ENCODE measurements around the gene OPN1SW.
A peak's percentile ranks its signal among the peaks of the same experiment; 100 is the strongest.

OPN1SW gene

DNA sequence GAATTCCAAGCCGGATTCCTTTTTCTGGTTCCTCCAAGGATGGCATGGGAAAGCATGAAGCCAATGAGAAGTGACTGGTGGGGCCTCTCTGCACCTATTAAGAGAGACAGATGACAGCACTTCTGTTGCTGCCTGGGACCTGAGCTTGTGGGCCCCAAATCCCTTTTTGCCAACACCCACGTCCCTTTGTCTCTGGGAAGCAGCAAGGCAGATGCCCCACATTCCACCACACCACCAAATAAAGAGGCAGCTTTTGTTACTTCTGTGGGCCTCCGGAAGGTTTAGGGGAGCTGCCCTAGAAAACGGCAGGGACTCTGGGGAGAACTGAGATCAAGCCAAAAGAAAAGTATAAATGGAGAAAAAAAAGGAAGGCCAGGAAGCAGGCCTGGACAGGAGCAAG lies 19.5 kb upstream of the OPN1SW start:
- Histone ChIP-seq H3K36me3 (ENCODE audit: insufficient read depth, low read length) (peaks cover 10% of the 10 kb centered on the region; the same call in 1 of the 2 replicates), H3K9me2 (replicated peaks; ENCODE audit: low read depth, low read length) (no peaks in the 10 kb centered on the region), H3F3A (ENCODE audit: low read depth) (peaks cover 3% of the 10 kb centered on the region; the same call in 1 of the 2 replicates), H3K9ac (ENCODE audit: low read depth, low read length, poor library complexity, severe bottlenecking) (peak overlapping the region; percentile 88), H3K79me2 (ENCODE audit: insufficient read depth, low read length) (peaks cover 36% of the 10 kb centered on the region), H3K4me1 (ENCODE audit: insufficient read depth, low read length, poor library complexity, severe bottlenecking) (peaks cover 27% of the 10 kb centered on the region), H2AFZ (ENCODE audit: low read length) (no peak overlapping the region), H3K4me3 (ENCODE audit: low read length, poor library complexity, severe bottlenecking) (no peak overlapping the region), H4K20me1 (ENCODE audit: insufficient read depth, low read length, poor library complexity, severe bottlenecking) (peaks cover 4% of the 10 kb centered on the region), H3K27me3 (ENCODE audit: insufficient read depth, low read length, poor library complexity, severe bottlenecking) (no peaks in the 10 kb centered on the region), H3K4me2 (ENCODE audit: low read depth, low read length, poor library complexity, severe bottlenecking) (peak overlapping the region; percentile 98), H3K9me3 (ENCODE audit: insufficient read depth, low read depth, low read length) (no peaks in the 10 kb centered on the region)
- TF ChIP-seq, protein P1, sequence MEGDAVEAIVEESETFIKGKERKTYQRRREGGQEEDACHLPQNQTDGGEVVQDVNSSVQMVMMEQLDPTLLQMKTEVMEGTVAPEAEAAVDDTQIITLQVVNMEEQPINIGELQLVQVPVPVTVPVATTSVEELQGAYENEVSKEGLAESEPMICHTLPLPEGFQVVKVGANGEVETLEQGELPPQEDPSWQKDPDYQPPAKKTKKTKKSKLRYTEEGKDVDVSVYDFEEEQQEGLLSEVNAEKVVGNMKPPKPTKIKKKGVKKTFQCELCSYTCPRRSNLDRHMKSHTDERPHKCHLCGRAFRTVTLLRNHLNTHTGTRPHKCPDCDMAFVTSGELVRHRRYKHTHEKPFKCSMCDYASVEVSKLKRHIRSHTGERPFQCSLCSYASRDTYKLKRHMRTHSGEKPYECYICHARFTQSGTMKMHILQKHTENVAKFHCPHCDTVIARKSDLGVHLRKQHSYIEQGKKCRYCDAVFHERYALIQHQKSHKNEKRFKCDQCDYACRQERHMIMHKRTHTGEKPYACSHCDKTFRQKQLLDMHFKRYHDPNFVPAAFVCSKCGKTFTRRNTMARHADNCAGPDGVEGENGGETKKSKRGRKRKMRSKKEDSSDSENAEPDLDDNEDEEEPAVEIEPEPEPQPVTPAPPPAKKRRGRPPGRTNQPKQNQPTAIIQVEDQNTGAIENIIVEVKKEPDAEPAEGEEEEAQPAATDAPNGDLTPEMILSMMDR (conservative IDR thresholded peaks at IDR 0.05; ENCODE audit: low read length) = no peak
- no peak for TF ChIP-seq EZH2phosphoT487 (IDR thresholded peaks at IDR 0.05; ENCODE audit: borderline replicate concordance)

DNA sequence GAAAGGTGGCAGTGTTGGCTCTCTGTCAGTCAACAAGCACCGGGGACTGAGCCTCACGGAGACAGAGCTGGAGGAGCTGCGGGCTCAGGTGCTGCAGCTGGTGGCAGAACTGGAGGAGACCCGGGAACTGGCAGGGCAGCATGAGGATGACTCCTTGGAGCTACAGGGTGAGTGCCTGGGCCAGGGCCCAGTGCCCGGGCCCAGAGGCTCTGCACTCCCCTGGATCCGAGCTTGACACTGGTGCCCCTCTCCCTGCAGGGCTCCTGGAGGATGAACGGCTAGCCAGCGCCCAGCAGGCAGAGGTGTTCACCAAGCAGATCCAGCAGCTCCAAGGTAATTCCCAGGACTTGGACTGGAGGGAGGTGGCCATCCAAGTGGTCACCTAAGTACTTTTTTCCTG lies 18.8 kb upstream of the OPN1SW start:
- Histone ChIP-seq H3K27me3 (ENCODE audit: insufficient read depth, low read length, poor library complexity, severe bottlenecking) (no peaks in the 10 kb centered on the region), H2AFZ (ENCODE audit: low read length) (no peak overlapping the region), H3K4me1 (ENCODE audit: insufficient read depth, low read length, poor library complexity, severe bottlenecking) (peaks cover 28% of the 10 kb centered on the region), H3K4me3 (ENCODE audit: low read length, poor library complexity, severe bottlenecking) (peak overlapping the region; percentile 98), H3K4me2 (ENCODE audit: low read depth, low read length, poor library complexity, severe bottlenecking) (peak overlapping the region; percentile 98), H3K9me2 (replicated peaks; ENCODE audit: low read depth, low read length) (no peaks in the 10 kb centered on the region), H3K9ac (ENCODE audit: low read depth, low read length, poor library complexity, severe bottlenecking) (peak overlapping the region; percentile 88), H3K79me2 (ENCODE audit: insufficient read depth, low read length) (peaks cover 36% of the 10 kb centered on the region), H4K20me1 (ENCODE audit: insufficient read depth, low read length, poor library complexity, severe bottlenecking) (peaks cover 4% of the 10 kb centered on the region), H3F3A (ENCODE audit: low read depth) (peaks cover 3% of the 10 kb centered on the region; the same call in 1 of the 2 replicates), H3K36me3 (ENCODE audit: insufficient read depth, low read length) (peaks cover 10% of the 10 kb centered on the region; the same call in 1 of the 2 replicates), H3K9me3 (ENCODE audit: insufficient read depth, low read depth, low read length) (no peaks in the 10 kb centered on the region)
- TF ChIP-seq EZH2phosphoT487 (IDR thresholded peaks at IDR 0.05; ENCODE audit: borderline replicate concordance) = no peak
- TF ChIP-seq, protein P1 (conservative IDR thresholded peaks at IDR 0.05; ENCODE audit: low read length) = no peak

DNA sequence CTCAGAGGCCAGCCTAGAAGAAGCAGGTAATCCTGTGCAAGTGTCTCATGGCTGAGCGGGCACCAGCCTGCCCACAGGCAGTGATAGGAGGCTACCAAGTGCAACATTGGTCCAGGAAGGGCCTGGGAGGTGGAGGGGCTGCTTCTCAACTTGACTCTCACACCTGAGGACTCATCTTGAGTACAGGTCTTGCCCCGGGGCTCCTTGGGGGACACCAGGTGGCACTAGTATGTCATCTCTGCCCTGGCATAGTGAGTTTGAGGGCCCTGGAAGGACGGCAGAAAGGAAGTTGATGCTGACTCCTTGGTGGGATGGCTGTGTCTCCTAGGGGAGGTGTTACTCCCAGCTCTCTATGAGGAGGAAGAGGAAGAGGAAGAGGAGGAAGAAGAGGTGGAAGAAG lies 18.4 kb upstream of the OPN1SW start:
- Histone ChIP-seq H4K20me1 (ENCODE audit: insufficient read depth, low read length, poor library complexity, severe bottlenecking) (peaks cover 4% of the 10 kb centered on the region), H3K79me2 (ENCODE audit: insufficient read depth, low read length) (peaks cover 36% of the 10 kb centered on the region), H3K4me2 (ENCODE audit: low read depth, low read length, poor library complexity, severe bottlenecking) (peak overlapping the region; percentile 98), H3K36me3 (ENCODE audit: insufficient read depth, low read length) (peaks cover 10% of the 10 kb centered on the region; the same call in 1 of the 2 replicates), H2AFZ (ENCODE audit: low read length) (no peak overlapping the region), H3K9ac (ENCODE audit: low read depth, low read length, poor library complexity, severe bottlenecking) (peak overlapping the region; percentile 88), H3K27me3 (ENCODE audit: insufficient read depth, low read length, poor library complexity, severe bottlenecking) (no peaks in the 10 kb centered on the region), H3F3A (ENCODE audit: low read depth) (peaks cover 5% of the 10 kb centered on the region), H3K9me3 (ENCODE audit: insufficient read depth, low read depth, low read length) (no peaks in the 10 kb centered on the region), H3K4me1 (ENCODE audit: insufficient read depth, low read length, poor library complexity, severe bottlenecking) (peaks cover 28% of the 10 kb centered on the region), H3K9me2 (replicated peaks; ENCODE audit: low read depth, low read length) (no peaks in the 10 kb centered on the region), H3K4me3 (ENCODE audit: low read length, poor library complexity, severe bottlenecking) (peak overlapping the region; percentile 98)
- TF ChIP-seq, protein P1 (conservative IDR thresholded peaks at IDR 0.05; ENCODE audit: low read length) = peak; percentile 63
- TF ChIP-seq EZH2phosphoT487 (IDR thresholded peaks at IDR 0.05; ENCODE audit: borderline replicate concordance) = no peak
